Prostate gland (tissue), 2 donors: ENCODE data around the gene CEBPE. TPM values are rescaled to one million over a fixed set of nuclear protein-coding genes. Genes with fewer than 3 reads are reported as not detected.

Source experiments
- DNase-seq: peaks from one replicate; pipeline ENCODE4 v3.0.0-alpha.2; 2019; ENCODE audit warnings: low spot score
- H3K27ac ChIP-seq, 2 donors: fragments of 200-600 bp; sonication (generic); 2 replicates each; pipeline ENCODE4 v1.5.1; 2017 to 2019
- H3K27me3 ChIP-seq: fragments of 200-600 bp; sonication (generic); replicated peaks from 2 replicates; pipeline ENCODE4 v1.5.1; 2019; ENCODE audit not compliant: insufficient read depth
- H3K36me3 ChIP-seq, 2 donors: fragments of 200-600 bp; sonication (generic); 1 replicate in 1 of 2; 2 replicates in 1 of 2; pipeline versions ENCODE4 v1.5.1 to v1.8.1; 2017 to 2019
- H3K4me1 ChIP-seq: fragments of 200-600 bp; sonication (generic); replicated peaks from 2 replicates; pipeline ENCODE4 v1.5.1; 2019
- H3K4me3 ChIP-seq, 2 donors: fragments of 200-600 bp; sonication (generic); 2 replicates each; pipeline ENCODE4 v1.5.1; 2017 to 2019
- H3K9me3 ChIP-seq: fragments of 200-600 bp; sonication (generic); 2 replicates; pipeline ENCODE4 v1.5.1; 2017
- POLR2A ChIP-seq: fragments of 450-650 bp; IDR thresholded peaks from one replicate; pipeline ENCODE4 v1.6.1; 2016; ENCODE audit warnings: antibody characterized with exemption, mild to moderate bottlenecking
- POLR2AphosphoS5 ChIP-seq: sonication (generic); formaldehyde crosslinking; IDR thresholded peaks from one replicate; pipeline ENCODE4 v1.6.1; 2017; ENCODE audit warnings: antibody characterized with exemption
- WGBS: methylation state at CpG from one replicate; pipeline ENCODE4 v1.1.5; 2018; 5-methylcytosine and 5-hydroxymethylcytosine counted together
- intact Hi-C: fragments of 100-400 bp; cut with DNase I; formaldehyde crosslinking; loops from one replicate; pipeline ENCODE4 v1.14.2; 2022
- total RNA-seq, 2 donors: library from RNA; depleted of rRNA; stranded (reverse); fragments of >200 nt; gene quantifications; one replicate each; pipeline ENCODE4 v1.1.0, GENCODE V29; 2016
- TF ChIP-seq, protein P1 (sequence below), 4 experiments: fragments of 200-600 bp in 2 of 4; fragments of 450-650 bp in 2 of 4; sonication (generic) in 2 of 4; IDR thresholded peaks; 1 replicate in 3 of 4; 2 replicates in 1 of 4; pipeline ENCODE4 v1.5.1; 2016 to 2019; ENCODE audit warnings: antibody characterized with exemption in 4 of 4, mild to moderate bottlenecking in 2 of 4, moderate library complexity in 2 of 4

CEBPE gene
- total RNA-seq, 2 donors from 2014 or later: not detected

GRCh38 chr14:23079716-23080115, 39.3 kb downstream of the CEBPE start:
- no peaks in the 10 kb centered on the region for H3K27me3 ChIP-seq
- no peaks in the 10 kb centered on the region for H3K9me3 ChIP-seq
- intact Hi-C loops: no loop called here
- H3K4me3 ChIP-seq: no peak overlapping the region
- H3K36me3 ChIP-seq: peaks cover 12 to 30% of the 10 kb centered on the region in 2 donors
- TF ChIP-seq POLR2AphosphoS5 (no peak), POLR2A (no peak)
- TF ChIP-seq, protein P1, sequence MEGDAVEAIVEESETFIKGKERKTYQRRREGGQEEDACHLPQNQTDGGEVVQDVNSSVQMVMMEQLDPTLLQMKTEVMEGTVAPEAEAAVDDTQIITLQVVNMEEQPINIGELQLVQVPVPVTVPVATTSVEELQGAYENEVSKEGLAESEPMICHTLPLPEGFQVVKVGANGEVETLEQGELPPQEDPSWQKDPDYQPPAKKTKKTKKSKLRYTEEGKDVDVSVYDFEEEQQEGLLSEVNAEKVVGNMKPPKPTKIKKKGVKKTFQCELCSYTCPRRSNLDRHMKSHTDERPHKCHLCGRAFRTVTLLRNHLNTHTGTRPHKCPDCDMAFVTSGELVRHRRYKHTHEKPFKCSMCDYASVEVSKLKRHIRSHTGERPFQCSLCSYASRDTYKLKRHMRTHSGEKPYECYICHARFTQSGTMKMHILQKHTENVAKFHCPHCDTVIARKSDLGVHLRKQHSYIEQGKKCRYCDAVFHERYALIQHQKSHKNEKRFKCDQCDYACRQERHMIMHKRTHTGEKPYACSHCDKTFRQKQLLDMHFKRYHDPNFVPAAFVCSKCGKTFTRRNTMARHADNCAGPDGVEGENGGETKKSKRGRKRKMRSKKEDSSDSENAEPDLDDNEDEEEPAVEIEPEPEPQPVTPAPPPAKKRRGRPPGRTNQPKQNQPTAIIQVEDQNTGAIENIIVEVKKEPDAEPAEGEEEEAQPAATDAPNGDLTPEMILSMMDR (IDR thresholded peaks at IDR 0.05): no peak
- 89% methylated on average over 2 of the region's 2 CpGs for WGBS
- H3K4me1 ChIP-seq: no peaks in the 10 kb centered on the region
- peak overlapping the region in 1 of 2 donors; percentile 3 for H3K27ac ChIP-seq
- no peak for DNase-seq

DNA sequence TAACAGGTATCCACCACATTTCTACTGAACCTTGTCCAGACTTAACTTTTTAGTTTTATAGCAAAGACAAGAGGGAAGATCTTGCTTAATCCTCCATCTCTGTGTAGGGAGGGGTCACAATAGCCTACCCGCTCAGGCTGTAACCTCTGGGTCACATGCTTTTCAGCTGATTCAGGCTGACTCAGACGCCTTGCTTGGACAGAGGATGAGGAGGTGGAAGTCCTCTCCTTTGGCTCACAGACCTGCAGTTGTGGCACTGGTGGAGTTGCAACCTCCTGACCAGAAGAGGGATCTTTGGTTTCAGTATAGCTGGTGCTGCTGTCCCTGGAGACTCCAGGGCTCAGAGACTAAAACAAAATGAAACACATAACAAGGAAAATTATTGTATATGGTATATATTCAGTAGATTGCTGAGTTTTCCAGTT, 40.4 kb downstream of the CEBPE start:
- no peak for DNase-seq
- Histone ChIP-seq H3K36me3 (peaks cover 12 to 30% of the 10 kb centered on the region in 2 donors), H3K4me1 (no peaks in the 10 kb centered on the region), H3K27me3 (no peaks in the 10 kb centered on the region), H3K27ac (peak overlapping the region in 1 of 2 donors; percentile 8), H3K4me3 (no peak overlapping the region), H3K9me3 (no peaks in the 10 kb centered on the region)
- intact Hi-C loops: no loop called here
- TF ChIP-seq POLR2AphosphoS5 (peak; percentile 48), POLR2A (no peak)
- TF ChIP-seq, protein P1 (IDR thresholded peaks at IDR 0.05): no peak
- WGBS: 40% methylated on average over 2 of the region's 2 CpGs

GRCh38 chr14:23077962-23078361, 41.1 kb downstream of the CEBPE start:
- H3K4me3 ChIP-seq: no peak overlapping the region
- DNase-seq: no peak
- 91% methylated on average over 5 of the region's 5 CpGs for WGBS
- no peak overlapping the region for H3K27ac ChIP-seq
- no peaks in the 10 kb centered on the region for H3K4me1 ChIP-seq
- no peaks in the 10 kb centered on the region for H3K27me3 ChIP-seq
- intact Hi-C loops: no loop called here
- no peaks in the 10 kb centered on the region for H3K9me3 ChIP-seq
- H3K36me3 ChIP-seq: peaks cover 12 to 30% of the 10 kb centered on the region in 2 donors
- no peak for TF ChIP-seq POLR2AphosphoS5
- TF ChIP-seq, protein P1 (IDR thresholded peaks at IDR 0.05): no peak

DNA sequence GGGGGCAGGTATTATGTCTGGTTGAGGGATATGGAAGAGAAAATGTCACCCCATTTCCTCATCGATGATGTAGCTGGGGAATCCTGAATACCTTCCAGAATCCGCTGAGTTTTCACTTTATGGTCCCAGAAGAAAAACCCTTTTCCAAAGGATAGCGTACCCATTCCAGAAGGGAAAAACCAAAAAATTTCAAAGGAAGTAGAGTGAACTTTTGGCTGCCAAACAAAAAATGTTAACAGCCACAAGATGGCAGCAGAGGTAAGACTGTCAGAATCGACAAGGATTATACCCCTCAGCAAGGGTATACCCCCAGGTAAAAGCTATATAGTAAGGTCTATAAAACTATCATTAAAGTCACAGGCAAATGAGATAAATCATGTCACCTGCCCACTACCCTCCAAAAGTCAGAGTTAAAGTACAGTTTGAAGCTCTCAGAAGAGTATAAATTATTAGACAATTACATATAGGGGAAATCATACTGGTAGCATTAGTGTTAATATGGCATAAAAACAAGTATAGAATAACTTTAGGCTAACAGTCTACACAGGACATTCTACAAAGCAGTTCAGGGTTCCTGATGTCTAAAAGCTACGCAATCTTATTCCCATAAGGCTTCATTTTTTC, 42.2 kb downstream of the CEBPE start:
- Histone ChIP-seq H3K4me3 (no peak overlapping the region), H3K27ac (no peak overlapping the region), H3K27me3 (no peaks in the 10 kb centered on the region), H3K36me3 (peaks cover 10 to 30% of the 10 kb centered on the region in 2 donors), H3K4me1 (peaks cover 4% of the 10 kb centered on the region), H3K9me3 (no peaks in the 10 kb centered on the region)
- 66% methylated on average over 5 of the region's 5 CpGs for WGBS
- TF ChIP-seq POLR2AphosphoS5: no peak
- TF ChIP-seq, protein P1 (IDR thresholded peaks at IDR 0.05): peak in 3 of 4 experiments; percentile 40 to 58 (median 44)
- no peak for DNase-seq
- intact Hi-C loops: no loop called here

- Histone ChIP-seq H3K9me3 (no peaks in the 10 kb centered on the region), H3K36me3 (peaks cover 1 to 25% of the 10 kb centered on the region in 2 donors), H3K27me3 (no peaks in the 10 kb centered on the region), H3K4me1 (peaks cover 17% of the 10 kb centered on the region), H3K4me3 (no peak overlapping the region), H3K27ac (no peak overlapping the region)
- DNase-seq: no peak
- TF ChIP-seq POLR2A (no peak), POLR2AphosphoS5 (no peak)
- TF ChIP-seq, protein P1 (IDR thresholded peaks at IDR 0.05): no peak
- WGBS: 97% methylated on average over 1 of the region's 1 CpG
- intact Hi-C loops: no loop called here
Observed at GRCh38 chr14:23074906-23075305, 44.1 kb downstream of the CEBPE start.
